ENCODE measurements around the gene CCSER1.

DNA sequence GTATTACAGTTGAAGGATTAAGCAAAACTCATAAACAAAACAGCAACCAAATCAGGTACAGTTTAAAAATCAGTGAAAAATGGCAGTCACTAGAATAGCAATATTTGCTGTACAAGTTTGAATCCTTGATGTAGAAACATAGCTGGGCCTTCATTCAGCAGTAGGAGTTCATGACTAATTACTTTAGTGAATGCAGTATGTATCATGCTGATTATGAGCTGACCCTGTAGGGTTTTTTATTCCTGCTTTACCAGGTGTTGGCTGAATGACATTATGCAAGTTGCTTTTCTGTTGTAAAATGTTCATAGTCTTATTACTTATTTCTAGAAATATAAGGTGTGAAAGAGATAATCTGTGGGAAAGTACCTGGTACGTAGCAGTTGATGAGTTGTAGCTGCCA, 179.6 kb downstream of the CCSER1 start:
- no peak for TF ChIP-seq POLR2AphosphoS5 (IDR thresholded peaks at IDR 0.05)
- TF ChIP-seq CTCF (IDR thresholded peaks at IDR 0.05; ENCODE audit: poor library complexity, severe bottlenecking) = no peak
- no peak for TF ChIP-seq SMC3 (conservative IDR thresholded peaks at IDR 0.05; ENCODE audit: poor library complexity)
- no peak for TF ChIP-seq MXI1 (conservative IDR thresholded peaks at IDR 0.05; ENCODE audit: poor library complexity, severe bottlenecking)
- no peak for TF ChIP-seq EZH2 (IDR thresholded peaks at IDR 0.05; ENCODE audit: borderline replicate concordance, insufficient read depth, low read length, poor library complexity, severe bottlenecking)
- TF ChIP-seq, protein P1, sequence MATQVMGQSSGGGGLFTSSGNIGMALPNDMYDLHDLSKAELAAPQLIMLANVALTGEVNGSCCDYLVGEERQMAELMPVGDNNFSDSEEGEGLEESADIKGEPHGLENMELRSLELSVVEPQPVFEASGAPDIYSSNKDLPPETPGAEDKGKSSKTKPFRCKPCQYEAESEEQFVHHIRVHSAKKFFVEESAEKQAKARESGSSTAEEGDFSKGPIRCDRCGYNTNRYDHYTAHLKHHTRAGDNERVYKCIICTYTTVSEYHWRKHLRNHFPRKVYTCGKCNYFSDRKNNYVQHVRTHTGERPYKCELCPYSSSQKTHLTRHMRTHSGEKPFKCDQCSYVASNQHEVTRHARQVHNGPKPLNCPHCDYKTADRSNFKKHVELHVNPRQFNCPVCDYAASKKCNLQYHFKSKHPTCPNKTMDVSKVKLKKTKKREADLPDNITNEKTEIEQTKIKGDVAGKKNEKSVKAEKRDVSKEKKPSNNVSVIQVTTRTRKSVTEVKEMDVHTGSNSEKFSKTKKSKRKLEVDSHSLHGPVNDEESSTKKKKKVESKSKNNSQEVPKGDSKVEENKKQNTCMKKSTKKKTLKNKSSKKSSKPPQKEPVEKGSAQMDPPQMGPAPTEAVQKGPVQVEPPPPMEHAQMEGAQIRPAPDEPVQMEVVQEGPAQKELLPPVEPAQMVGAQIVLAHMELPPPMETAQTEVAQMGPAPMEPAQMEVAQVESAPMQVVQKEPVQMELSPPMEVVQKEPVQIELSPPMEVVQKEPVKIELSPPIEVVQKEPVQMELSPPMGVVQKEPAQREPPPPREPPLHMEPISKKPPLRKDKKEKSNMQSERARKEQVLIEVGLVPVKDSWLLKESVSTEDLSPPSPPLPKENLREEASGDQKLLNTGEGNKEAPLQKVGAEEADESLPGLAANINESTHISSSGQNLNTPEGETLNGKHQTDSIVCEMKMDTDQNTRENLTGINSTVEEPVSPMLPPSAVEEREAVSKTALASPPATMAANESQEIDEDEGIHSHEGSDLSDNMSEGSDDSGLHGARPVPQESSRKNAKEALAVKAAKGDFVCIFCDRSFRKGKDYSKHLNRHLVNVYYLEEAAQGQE (IDR thresholded peaks at IDR 0.05; ENCODE audit: borderline replicate concordance) = no peak
- no peak for TF ChIP-seq EP300 (conservative IDR thresholded peaks at IDR 0.05; ENCODE audit: poor library complexity, severe bottlenecking)
- TF ChIP-seq RAD21 (conservative IDR thresholded peaks at IDR 0.05) = no peak
- no peak for TF ChIP-seq TAF1 (IDR thresholded peaks at IDR 0.05; ENCODE audit: low read depth)

Data from neural cell (in vitro differentiated cells).